Stimulated activated CD4-positive, alpha-beta T cell treated with anti-CD3 and anti-CD28 coated beads, Interleukin-2, amount 100 ng/mL, for 48 hours (primary cell): Measurements from ENCODE around the gene ALPK3.

Experiments used
- DNase-seq, 2 donors: peaks; one replicate each; pipeline ENCODE4 v3.0.0-alpha.2; 2020

The ALPK3 gene

DNA sequence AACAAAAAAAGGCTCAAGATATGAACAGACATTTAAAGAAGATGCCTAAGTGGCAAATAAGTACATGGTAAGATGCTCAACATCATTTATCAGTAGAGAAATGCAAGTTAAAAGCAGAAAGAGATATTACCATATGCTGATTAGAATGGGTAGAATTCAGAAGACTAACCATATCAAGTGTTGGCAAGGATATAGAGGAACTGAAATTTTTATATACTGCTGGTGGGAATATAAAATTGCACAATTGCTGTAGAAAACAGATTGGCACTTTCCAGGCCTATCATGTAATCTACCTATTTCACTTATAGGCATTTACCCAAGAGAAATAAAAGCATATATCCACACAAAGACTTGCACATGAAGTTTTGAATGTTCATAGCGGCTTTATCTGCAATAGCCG, 84.4 kb downstream of the ALPK3 start:
- no peak for DNase-seq

DNA sequence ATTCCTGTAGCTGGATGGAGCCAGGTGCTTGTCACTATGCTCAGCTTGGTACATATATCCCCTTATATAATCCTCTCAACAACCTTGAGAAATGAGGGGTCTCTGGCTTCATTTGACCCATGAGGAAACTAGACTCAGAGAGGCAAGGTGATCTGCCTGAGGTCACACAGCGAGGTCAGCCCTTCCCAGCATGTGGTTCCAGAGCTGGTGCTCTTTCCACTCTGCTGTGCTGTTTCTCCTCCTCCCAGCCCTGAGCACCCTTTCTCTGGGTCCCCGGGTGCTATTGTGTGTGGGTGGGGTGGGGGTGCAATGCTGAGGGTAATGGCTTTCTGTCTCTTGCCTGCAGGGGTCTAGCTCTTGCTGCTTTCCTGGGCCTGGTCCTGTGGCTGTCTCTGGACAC, 86.6 kb downstream of the ALPK3 start:
- no peak for DNase-seq

DNA sequence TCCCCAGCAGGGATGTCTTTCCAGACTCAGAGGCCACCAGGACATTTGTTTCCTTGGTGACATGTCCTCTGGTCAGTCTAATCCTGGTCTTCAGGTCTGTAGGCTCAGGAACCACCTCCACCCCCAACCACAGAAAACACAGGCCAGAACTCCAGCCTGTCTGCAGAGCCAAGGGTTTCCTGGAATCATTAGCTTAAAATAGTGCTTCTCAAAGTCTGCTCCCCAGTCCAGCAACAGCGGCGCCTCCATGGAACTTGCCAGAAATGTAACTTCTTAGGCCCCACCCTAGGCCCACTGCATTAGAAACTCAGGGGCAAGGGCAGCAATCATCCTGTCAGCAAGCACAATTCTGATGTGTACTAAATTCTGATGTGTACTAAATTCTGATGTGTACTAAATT, 87.3 kb downstream of the ALPK3 start:
- no peak for DNase-seq

DNA sequence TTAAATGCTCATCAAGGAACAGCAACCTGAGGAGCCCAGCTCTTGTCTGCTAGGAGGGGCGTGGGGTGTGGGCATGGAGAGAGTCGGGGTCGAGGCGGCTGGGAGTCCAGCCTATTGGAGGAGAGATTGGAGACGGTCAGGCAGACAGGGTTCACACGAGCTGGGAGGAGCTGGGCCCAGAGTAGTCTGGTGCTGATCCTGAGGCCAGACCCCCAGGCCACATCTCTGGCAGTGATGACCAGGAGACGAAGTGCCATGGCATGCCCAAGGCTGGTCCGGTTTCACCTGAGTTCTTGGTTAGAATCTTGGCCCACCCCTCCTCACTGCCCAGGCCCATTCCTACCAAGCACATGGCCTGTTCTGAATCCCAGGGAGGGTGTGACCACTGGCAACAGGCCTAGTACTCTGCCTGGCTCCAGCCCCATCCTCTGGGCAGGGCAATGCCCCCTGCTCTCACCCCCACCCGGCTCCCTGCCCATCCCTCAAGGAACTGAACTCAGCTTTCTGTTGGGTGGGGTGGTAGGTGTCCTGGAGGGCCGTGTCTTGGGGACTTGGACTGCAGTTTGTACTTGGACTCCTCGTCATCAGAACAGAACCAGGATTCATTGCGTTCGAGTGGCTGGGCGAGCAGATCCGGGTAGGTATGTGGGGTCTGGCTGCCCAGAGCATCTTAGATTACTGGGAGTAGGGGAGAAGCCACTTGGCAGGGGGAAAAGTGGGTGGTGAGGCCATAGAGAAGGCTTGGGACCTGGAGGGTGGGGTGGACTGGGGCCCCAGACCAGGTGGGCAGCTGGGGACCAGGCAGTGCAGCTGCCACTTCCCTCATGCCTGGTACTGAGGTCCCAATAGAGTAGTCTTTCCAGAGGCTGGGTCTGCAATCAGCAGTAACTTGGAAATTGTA, 88.1 kb downstream of the ALPK3 start:
- DNase-seq = no peak

DNA sequence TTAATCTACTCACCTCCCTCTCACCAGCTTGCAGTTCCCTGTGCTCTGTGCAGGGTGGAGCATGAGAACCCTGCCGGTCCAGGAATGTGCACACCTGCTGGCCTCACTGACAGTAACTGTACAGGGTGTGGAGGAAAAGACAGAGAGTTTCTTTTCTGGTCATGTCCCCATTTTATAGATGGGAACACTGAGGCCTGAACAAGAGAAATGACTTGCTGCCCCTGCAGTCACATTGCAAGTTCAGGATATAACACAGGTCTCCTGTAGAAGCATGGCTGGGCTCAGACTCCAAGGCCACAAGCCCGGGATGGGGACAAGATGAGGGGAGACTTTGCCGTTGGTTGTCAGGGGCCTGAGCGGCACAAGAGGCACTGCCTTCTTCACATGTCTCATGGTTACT, 90.6 kb downstream of the ALPK3 start:
- DNase-seq = no peak

DNA sequence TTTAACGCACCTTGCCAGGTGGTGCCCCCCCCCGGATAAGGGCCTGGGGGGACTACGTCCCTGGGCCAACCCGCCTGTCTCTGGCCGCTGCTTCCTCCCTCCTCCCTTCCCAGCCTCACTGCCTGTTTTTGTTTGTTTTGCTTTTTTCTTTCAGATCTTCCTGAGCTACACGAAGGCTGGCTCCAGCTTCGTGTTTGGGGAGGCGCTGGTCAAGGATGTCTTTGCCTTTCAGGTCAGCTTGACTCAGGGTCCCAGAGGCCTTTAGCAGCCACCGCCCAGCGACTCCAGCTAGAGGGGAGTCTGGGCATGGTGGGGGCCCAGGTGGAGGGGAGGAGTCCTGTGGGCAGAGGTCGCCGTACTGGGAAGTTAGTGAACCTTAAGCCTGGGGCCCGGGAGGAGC, 91.4 kb downstream of the ALPK3 start:
- no peak for DNase-seq

DNA sequence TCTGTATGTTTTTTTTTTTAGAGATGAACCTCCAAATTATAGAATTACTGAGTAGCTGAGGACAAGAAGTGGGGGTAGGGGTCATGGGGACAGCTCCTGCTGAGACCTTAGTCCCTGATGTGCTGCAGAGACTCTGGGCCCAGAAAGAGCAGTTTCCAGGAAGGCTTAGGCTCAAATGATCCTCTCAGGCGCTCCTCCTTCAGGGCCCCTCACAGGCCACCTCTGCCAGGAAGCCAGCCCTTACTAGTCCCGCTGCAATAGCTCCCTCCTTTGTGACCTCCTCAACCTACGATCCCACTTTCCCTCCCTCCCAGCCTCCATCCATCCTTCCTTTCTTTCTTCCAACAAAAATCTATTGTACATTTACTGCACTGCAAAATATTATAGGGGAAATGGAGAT, 91.9 kb downstream of the ALPK3 start:
- DNase-seq = no peak

DNA sequence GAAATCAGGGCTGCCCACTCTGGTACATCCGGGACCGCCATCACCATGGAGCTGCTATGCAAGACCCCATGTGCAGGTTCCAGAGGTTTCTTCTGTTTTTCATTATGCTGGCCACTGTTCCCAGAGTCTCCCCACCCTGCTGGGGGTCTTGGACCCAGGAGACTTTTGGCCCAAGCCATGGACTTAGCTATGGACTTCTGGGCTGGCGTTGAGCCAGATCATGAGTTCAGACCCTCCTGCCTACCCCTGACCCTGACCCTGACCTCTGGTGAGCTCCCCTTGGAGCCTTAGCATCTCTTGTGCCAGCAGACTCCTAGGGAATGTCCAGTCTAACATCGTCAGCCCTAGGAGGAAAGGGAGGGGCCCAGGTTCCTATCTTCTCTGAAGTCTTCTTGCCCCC, 92.6 kb downstream of the ALPK3 start:
- DNase-seq = no peak

DNA sequence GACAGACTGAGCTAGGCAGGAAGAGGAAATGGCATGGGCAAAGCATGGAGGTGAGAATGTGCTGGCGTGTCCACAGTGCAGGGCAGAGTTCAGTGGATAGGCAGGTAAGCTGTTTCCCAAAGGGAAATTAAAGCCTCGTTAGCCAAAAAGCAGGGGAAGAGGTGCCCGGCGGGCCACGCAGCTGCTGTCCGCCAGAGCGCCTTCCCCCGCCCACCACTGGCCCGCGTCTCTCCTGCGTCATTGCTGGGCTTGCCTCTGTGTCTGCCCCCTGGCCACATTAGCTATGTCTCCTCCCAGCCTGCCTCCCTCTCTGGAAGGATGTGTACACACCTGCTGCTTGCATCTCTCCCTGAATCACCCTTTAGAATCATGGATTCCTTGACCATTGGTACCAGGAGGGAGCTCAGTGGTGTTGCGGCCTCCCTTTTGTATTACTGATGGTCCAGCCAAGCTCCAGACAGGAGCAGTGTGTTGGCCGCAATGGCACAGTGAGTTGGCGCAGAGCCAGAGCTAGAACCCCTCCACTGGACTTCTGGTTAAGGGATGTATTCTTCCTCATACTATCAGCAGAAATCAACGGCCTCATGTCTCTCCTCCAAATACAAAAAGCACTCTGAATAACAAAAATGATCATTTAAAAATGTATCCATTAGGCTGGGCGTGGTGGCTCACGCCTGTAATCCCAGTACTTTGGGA, 93.9 kb downstream of the ALPK3 start:
- no peak for DNase-seq

DNA sequence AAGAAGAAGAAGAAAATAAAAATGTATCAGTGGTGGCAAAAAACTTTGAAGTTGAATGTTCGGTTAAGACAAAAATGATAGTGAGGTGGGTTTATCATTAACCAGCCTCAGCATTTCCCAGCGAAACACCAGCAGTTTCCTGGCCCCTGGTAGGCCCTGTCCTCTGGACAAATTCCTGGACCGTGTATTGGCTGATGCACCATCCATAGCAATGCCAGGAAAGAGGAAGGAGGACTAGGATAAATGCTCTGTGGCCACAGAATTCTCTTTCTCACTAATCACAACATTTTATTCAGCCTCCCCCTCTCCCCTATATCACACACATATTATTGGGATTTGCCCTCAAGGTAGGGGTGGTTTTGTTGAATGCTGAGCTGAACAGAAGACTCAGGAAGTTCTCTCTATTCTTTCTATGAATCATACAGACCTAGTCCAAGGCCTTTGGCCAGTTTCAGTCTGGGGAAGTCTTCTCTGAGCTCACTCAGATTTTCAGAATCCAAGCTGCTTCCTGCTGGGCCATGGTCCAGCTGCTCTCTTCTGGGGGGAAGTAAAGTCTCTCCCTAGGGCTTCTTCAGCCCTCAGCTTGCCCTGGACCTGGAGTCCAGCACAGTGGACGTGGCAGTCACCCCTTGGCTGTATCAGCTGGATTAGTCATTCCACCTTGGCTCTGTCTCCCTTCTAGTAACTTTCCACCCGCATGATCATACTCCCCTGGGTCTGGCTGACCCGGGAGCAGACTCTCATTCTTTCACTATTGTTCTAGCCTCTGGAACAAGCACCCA, 94.9 kb downstream of the ALPK3 start:
- DNase-seq = no peak

DNA sequence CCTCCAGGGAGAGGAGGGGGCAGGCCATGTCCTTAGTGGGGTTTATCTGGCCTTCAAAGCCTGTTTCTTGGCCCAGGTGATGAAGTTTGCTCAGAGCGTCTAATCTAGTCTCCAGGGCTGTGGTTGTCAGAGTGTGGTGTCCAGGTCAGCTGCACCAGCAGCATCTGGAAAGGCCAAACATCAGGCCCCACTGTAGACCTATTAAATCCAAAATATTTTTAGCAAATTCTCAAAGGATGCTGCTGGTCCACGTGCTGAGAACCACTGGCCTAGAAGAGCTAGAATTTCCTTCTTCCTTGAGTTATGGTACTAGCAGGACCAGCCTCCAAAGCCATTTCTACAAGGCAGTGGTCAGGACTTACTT, 96.2 kb downstream of the ALPK3 start:
- no peak for DNase-seq

DNA sequence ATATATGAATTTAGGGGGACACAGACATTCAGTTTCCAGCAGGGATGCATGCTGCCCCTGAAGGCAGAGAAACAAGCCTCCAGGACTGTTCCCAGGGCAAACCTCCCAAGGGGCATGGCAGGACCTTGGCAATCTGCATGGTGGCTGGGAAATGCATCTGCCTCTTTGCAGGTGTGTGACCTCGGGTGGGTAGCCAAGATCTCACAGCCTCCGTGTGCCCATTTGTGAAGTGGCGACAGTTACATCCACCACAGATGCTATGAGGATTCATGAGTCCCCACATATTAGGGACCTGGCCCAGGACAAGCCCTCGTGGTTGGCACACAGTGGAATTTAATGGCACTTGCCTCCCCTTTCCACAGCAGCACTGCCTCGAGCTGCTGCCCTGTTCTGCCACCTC, 97.2 kb downstream of the ALPK3 start:
- no peak for DNase-seq

DNA sequence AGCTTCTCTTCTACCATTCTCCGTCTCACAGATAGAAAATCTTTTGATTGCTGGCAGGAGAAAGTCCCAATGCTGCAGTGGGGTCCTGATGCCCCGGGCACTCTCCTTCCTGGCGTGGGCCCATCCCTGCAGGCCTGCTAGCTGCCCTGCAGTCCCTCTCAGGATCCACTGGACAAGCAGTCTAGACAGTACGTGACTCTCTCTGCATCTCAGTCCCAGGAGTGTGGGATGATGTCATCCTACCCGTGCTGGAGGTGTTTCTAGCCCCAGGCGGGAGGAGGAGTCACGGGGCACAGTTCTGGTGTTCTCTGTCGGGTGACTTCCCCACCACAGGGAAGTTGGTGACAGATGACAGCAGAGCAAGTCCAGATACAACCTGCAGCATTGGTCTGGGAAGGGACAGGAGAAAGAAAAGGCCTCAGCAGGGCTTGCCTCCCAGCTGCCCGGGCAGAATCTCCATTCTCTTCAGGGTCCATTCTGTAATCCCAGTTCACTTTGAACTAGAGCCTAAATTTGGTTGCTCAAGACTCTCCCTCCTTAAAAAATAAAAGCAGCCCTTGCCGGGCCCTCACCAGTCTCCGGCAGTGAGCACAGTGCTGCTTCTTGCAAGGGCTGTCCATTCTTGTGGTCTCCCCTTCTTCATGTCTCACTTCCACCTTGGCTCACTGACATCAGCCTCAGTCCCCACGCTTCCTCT, 97.9 kb downstream of the ALPK3 start:
- peak; percentile 16 to 46 for DNase-seq

DNA sequence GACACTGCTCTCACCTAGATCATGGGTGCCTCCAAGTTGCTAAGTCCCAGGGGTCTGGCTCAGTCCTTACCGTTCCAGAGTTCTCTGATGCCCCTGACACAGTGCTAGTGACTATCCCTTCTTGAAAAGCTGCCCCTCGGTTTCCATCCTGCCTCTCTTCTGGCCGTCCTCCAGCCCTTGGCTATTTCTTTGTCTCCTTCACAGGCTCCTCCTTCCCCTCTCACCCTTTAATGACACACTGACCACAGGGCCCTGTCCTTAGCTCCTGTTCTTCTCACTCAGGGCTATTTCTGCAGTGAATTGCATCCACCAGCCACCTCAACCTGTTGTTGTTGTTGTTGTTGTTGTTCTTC, 98.4 kb downstream of the ALPK3 start:
- DNase-seq = no peak

DNA sequence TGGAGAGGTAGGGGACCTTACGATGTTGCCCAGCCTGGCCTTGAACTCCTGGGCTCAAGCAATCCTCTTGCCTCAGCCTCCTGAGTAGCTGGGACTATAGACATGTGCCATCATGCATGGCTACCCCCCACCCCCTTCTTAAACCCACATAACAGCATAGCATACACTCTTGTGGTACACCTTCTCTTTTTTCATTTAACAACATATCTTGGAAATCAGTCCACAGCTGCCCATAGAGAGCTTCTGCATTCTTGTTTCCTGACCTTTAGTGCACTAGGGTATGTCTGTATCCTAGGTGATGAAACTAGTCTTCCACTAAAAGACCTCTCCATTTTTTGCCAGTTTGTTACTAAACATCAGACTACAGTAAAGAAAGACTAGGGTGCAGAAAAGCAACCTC, 100.3 kb downstream of the ALPK3 start:
- no peak for DNase-seq

DNA sequence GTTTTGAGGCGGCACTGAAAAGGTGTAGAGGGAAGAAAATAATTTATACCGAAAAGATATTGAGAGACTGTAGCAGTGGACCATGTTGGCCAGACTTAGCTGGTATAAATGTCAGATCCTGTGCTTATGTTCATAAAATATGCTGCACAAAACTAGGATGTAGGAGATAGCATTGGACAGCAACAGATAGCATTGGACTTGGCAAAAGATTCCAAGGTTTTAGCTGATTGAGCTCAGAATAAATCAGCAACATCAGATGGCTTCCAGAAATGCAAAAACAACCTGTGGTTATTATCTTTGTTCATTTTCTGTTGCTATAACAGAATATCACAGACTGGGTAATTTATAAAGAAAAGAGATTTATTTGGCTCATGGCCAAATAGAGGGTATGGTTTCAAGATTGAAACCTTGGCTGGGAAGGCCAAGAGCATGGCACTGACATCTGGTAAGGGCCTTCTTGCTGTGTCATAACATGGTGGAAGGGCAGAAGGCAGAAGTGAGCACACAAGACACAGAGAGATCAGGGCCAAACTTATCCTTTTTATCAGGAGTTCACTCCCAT, 102.0 kb downstream of the ALPK3 start:
- no peak for DNase-seq

DNA sequence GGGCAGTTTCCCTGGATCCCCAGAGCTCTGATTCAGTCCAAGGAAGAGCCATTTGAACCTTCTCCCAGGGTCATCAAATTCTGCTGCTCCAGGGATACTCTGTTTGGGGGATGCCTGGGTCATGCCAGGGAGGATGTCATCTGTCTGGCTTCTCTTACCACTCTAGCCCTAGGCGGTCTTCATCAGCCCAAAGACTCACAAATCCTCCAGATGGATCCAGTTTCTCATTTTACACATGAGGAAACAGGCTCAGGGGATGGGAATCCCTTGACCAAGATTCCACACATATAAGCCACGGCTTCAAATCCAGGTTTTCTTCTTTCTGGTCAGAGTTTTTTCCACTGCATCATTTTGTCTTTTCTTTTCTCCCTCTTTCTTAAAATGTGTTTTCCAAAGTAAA, 104.0 kb downstream of the ALPK3 start:
- no peak for DNase-seq

DNA sequence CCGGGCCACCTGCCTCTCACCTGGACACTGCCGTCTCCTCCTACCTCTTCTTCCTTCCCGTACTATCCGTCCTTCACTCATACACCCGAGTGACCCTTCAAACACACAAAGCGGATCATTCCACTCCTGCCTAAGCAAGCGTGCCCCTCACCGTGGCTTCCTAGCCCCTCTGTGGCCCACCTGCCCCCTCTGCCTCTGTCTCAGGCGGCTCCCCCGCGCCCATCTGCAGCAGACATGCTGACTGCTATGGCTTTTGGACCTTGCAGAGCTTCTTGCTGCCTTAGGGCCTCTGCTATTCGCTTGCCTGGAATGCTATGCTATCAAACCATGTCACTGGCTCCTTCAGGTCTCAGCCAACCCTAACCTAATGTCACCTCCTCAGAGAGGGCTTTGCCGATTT, 105.4 kb downstream of the ALPK3 start:
- DNase-seq = no peak
